ENCODE results near the gene TMEM212.
"Not testable (repeated sequence)": the region's sequence is repeated elsewhere in the genome, so short reads cannot be mapped to it uniquely, and the experiment has no call there.

TMEM212 gene

DNA sequence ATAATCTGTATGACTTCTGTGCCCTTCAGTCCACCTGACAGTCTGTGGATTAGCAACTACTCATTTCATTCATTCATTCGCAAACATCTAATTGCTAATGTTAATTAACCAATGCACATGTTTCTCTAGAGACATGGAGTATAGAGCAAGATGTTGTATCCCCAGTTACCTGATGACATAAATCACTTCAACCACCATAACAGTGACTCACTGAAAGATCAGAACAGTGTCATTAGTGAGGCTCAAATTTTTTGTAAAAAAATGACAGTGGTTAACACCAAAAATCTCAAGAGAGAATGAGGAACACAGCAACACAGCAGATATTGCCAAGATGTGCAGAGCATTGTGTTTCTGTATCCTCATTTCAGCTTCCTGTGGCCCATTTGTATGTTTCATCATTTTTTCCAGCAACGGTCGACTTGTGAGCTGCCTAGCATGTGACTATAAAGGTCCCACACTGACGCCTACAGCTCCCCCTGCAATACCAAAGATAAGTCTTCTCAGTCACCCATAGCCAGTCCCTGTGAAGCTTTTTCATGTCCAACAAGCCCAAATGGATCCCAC, 29.2 kb upstream of the TMEM212 start:
- TF ChIP-seq, protein P1, sequence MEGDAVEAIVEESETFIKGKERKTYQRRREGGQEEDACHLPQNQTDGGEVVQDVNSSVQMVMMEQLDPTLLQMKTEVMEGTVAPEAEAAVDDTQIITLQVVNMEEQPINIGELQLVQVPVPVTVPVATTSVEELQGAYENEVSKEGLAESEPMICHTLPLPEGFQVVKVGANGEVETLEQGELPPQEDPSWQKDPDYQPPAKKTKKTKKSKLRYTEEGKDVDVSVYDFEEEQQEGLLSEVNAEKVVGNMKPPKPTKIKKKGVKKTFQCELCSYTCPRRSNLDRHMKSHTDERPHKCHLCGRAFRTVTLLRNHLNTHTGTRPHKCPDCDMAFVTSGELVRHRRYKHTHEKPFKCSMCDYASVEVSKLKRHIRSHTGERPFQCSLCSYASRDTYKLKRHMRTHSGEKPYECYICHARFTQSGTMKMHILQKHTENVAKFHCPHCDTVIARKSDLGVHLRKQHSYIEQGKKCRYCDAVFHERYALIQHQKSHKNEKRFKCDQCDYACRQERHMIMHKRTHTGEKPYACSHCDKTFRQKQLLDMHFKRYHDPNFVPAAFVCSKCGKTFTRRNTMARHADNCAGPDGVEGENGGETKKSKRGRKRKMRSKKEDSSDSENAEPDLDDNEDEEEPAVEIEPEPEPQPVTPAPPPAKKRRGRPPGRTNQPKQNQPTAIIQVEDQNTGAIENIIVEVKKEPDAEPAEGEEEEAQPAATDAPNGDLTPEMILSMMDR (IDR thresholded peaks at IDR 0.05; ENCODE audit: low read depth, low read length) = no peak
- no peak for DNase-seq (ENCODE audit: extremely low read depth, low read depth)

DNA sequence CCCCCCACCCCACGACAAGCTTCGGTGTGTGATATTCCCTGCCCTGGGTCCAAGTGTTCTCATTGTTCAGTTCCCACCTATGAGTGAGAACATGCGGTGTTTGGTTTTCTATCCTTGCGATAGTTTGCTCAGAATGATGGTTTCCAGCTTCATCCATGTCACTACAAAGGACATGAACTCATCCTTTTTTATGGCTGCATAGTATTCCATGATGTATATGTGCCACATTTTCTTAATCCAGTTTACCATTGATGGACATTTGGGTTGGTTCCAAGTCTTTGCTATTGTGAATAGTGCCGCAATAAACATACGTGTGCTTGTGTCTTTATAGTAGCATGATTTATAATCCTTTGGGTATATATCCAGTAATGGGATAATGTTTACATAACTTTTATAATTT, 28.5 kb upstream of the TMEM212 start:
- not testable (repeated sequence) for DNase-seq (ENCODE audit: extremely low read depth, low read depth)

DNA sequence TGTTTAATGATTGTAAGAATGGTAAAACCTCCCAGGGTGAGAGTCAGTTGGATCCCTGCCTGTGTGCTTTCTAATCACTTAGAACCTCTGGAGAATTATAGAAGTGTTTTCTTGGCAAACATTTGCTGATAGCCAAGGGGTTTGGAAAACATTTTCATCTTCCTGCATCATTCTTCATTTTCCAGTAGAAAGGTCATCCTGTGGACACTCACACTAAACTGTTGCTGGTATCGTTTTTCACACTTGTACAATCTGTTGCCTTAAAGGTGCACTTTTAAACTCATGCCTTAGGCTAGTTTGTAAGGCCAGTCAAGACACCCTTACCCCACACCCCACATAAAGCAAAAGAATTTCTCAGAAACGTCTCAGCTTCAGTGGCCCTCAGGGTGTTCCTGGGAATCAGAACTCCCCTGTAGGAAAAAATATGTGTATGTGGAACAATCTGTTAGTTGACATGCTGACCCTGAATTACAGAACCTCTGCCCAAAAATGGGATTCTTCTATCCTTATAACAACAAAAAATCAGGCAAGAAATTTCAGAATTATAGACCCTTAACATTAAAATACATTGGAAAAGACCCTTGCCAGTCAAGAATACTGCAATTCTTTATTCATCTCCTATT, 27.1 kb upstream of the TMEM212 start:
- TF ChIP-seq, protein P1 (IDR thresholded peaks at IDR 0.05; ENCODE audit: low read depth, low read length) = no peak
- no peak for DNase-seq (ENCODE audit: extremely low read depth, low read depth)

DNA sequence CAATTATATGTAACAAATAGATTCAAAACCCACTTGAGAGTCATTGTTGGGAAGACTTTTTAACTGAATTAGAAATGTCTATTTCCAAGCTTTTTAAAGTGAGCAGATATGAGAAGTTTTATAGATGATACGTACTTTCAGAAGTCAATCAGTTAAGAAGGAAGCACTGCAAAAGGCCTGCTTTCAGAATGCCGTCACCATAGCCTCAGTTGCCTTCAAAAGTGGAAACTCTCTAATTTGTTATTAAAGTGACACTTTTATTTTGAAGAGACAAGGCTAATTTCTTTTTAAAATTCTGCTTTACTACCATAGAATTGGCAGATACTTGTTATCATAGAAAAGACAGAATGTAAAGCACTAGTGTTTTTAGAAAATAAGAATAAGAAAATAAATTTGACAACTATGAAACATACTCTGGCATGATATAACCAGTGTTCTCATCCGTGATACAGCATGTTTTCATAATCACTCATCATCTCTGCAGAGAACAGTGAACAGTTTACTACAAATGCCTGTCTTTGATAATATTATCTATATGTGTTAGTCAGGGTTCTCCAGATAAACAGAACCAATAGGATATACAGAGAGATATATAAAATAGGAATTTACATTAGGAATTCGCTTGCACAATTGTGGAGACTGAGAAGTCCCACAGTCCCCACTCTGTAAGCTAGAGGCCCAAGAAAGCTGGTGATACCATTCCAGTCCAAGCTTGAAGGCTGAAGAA, 25.9 kb upstream of the TMEM212 start:
- TF ChIP-seq, protein P1 (IDR thresholded peaks at IDR 0.05; ENCODE audit: low read depth, low read length) = no peak
- DNase-seq (ENCODE audit: extremely low read depth, low read depth) = no peak

DNA sequence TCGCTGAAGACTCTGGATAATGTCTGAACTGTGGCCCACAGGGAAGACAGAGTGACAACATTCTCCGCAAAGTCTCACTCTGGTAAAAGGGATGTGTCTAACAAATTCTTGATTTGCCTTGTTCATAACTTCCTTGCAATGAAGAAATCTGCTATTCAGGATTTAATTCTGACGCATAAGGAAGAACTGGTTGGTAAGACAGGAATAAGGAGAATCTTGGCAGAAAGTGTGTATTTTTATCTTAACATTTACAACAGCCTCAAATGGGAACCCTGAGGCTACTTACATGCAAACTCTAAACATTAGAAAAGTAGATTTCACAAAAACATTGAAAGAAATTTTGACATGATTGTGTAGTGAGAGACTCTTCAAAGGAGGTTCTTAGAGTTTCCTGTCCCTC, 22.1 kb upstream of the TMEM212 start:
- TF ChIP-seq, protein P1 (IDR thresholded peaks at IDR 0.05; ENCODE audit: low read depth, low read length) = no peak
- no peak for DNase-seq (ENCODE audit: extremely low read depth, low read depth)

DNA sequence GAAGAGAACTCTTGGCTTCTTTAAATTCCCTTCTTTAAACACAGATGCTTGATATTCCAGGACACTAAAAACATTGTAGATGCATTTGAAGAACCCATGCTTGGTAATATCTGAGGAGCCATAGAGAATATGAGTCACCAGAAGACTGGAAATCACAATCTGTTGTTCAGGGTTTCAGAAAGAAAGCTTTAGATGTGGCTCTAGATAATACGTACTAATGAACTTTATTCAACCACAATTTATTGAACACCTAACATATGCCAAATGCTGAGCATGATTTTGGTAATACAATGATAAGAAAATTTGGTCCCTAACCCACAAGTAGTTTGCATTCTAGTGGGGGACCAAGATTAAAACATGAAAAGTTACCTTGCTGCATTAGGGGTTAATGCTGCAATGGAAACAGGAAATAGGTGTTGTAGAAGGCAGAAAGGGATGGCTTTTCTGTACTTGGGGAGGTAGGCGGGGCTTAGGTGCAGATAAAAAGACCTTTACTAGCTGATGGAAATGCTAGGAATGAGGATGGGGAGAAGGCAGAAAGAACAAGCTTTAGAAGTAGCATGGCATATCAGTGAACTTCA, 21.3 kb upstream of the TMEM212 start:
- DNase-seq (ENCODE audit: extremely low read depth, low read depth) = no peak
- TF ChIP-seq, protein P1 (IDR thresholded peaks at IDR 0.05; ENCODE audit: low read depth, low read length) = no peak

DNA sequence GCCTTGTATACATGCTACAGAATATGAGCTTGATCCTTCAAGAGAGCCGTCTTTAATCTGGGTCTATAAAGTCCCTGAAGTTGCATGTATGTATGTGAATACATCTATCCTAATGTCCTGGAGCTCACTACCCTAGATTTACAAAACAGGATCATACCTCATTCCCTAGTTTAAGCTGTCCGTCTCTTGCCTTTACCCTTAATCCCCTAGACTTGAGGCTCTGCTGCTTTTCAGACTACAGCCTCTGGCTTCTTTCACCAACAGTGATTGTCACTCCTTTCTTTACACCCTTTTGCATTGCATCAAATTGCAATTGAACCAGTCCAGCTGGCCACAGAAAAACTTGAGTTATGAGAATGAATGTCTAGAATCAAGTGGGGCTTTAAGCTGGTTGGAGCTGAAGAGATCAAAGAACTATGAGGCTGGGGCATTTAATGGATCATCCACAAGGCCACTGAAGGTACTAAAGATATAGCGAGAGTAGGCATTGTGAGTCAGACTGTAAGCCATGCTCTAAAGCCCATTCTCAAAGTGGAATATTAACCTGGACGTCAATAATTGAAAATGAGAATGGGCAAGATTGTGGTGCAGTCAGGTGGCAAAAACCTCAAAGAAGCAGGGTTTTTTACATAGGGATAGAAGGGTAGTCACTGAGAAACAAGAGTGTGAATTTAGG, 20.6 kb upstream of the TMEM212 start:
- DNase-seq (ENCODE audit: extremely low read depth, low read depth) = no peak
- TF ChIP-seq, protein P1 (IDR thresholded peaks at IDR 0.05; ENCODE audit: low read depth, low read length) = no peak
